Measurements from ENCODE around the gene HOXB2. TPM values are rescaled to one million over a fixed set of nuclear protein-coding genes. Genes with fewer than 3 reads are reported as not detected.
A peak's percentile ranks its signal among the peaks of the same experiment; 100 is the strongest.

The HOXB2 gene
- total RNA-seq, result 2.8 TPM
- long read RNA-seq, partial matches to known transcripts, result 0 of 3 reads
- long read RNA-seq, other reads (novel, unspliced or antisense), result 1 of 3 reads

DNA sequence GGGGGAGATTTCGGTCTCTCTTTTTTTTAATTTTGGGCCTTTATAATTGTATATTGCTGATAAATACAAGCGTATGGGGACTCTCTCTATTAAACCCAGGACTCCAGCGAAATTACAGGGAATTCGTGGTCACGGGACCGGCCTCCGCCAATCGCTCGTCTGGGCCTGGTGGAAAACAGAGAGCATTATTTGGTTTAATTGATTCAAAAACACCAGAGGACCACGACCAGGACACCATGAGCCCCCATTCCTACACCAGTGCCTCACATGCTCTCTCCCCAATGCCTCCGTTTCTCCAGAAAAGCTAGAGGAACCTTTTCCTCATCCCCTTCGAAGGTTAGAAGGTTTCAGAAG, at the start of gene HOXB2:
TSS of gene HOXB2 (minus strand) at position 88 of the 354 bp plus-strand sequence. CDS start 198 bp downstream, outside the sequence.
- ATAC-seq (peak; percentile 26), DNase-seq (peak; percentile 62)
- intact Hi-C loops (cut with micrococcal nuclease), result no loop called here

- DNase-seq (peak; percentile 85), ATAC-seq (peak; percentile 72)
- intact Hi-C loops (cut with micrococcal nuclease), result no loop called here
Measured at GRCh38 chr17:48593840-48594537, 49.1 kb upstream of the HOXB2 start.

GRCh38 chr17:48593126-48593829, 48.4 kb upstream of the HOXB2 start, which contains the start of gene HOXB5:
HOXB5 (minus strand) TSS chr17:48593779; CDS start chr17:48593682, 97 bp downstream.
- ATAC-seq (peak; percentile 17), DNase-seq (no peak)
- intact Hi-C loops (cut with micrococcal nuclease), result no loop called here

- ATAC-seq, result no peak
- DNase-seq, result no peak
- intact Hi-C loops (cut with micrococcal nuclease), result no loop called here
Measured at GRCh38 chr17:48592577-48592976, 47.7 kb upstream of the HOXB2 start.

DNA sequence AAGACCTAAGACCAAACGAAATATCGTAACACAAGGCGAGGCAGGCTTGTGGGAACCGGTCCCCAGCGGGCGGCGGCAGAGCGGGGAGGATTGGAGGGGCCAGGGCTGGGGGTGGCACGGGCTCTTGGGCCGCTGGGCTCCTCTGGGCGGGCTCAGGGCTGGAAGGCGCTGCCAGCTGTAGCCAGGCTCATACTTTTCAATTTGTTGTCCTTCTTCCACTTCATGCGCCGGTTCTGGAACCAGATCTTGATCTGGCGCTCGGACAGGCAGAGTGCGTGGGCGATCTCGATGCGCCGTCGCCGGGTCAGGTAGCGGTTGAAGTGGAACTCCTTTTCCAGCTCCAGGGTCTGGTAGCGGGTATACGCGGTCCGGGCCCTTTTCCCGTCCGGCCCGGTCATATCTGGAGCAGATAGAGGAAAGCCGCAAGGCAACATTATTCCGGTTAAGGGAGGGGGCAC, 47.2 kb upstream of the HOXB2 start:
- no peak for ATAC-seq
- DNase-seq, result no peak
- intact Hi-C loops (cut with micrococcal nuclease), result no loop called here

DNA sequence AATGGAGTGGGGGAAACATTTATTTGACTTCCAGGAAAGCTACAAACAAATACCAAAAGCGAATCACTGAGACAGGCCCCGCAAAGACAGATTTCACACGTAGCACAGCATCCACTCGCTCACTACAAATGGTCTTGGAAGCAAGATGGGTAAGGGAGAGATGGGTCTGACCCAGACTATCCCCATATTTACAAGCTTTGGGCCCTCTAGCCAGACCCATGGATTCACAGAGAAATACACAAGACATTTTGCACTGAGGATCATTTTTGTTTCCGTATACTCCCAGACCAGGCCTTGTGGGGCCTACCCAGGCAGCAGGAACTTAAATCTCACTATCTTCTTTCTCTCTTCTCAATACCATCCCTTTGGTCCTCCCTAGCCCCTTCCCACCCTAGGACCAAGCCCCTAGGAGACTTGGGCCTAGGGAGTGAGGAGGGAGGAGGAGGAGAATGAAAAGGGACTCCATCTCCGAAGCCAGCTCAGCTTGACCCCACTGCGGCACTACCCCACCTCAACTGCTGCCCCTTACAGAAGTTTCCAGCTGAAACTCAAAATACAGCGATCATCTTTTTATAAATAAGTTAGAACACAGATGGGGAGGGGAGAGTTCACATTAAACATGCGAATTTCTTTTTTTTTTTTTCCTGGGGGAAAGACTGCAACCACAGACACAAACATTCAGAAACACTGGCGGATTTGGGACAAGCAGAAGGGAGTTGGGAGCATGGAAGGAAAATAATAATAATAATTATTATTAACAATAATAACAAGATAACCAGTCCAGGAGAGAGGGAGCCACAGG, 46.5 kb upstream of the HOXB2 start:
- DNase-seq (no peak), ATAC-seq (no peak)
- intact Hi-C loops (cut with micrococcal nuclease), result no loop called here

- DNase-seq, result no peak
- intact Hi-C loops (cut with micrococcal nuclease), result no loop called here
- ATAC-seq, result no peak
Measured at GRCh38 chr17:48590607-48591161, 45.8 kb upstream of the HOXB2 start.

DNA sequence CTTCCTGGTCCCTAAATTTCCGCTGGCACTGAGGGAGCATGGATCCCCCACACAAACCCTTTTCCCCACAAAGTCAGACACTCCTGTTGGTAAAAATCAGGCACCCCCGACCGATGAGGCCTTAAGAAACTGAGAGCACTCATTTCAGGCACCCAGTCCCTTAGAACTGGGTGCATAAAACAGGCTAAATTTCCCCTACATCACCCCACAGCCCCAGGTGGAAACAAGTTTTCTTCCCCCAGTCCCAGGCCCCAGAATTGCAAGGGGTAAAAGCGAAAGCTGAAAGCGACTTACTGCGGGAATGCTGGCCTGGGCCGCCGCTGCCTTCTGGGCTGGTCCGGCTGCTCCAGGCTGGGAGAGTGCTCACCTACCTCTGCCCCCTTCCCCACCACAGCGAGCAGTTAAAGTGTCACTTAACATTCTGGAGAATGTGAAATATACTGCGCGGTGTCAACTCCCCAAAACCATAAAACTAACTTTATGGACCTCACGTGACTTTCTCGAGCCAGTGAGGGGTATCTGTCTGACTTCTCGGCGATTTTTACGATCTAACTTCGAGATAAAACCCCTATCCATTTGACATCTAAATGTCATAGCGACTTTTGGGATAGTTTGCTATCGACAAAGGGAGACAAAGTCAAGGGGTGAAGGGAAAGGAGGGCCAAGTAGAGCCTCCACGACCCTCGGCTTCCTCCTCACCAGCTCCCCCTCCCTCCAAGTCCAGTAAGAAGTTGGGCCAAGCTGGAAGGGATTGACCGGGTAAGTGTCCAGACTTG, 45.1 kb upstream of the HOXB2 start, which contains the start of gene HOXB3:
TSS of gene HOXB3 (minus strand) at position 411 of the 776 bp plus-strand sequence. CDS start 37,767 bp downstream, outside the sequence.
- ATAC-seq (no peak), DNase-seq (no peak)
- intact Hi-C loops (cut with micrococcal nuclease), result no loop called here

DNA sequence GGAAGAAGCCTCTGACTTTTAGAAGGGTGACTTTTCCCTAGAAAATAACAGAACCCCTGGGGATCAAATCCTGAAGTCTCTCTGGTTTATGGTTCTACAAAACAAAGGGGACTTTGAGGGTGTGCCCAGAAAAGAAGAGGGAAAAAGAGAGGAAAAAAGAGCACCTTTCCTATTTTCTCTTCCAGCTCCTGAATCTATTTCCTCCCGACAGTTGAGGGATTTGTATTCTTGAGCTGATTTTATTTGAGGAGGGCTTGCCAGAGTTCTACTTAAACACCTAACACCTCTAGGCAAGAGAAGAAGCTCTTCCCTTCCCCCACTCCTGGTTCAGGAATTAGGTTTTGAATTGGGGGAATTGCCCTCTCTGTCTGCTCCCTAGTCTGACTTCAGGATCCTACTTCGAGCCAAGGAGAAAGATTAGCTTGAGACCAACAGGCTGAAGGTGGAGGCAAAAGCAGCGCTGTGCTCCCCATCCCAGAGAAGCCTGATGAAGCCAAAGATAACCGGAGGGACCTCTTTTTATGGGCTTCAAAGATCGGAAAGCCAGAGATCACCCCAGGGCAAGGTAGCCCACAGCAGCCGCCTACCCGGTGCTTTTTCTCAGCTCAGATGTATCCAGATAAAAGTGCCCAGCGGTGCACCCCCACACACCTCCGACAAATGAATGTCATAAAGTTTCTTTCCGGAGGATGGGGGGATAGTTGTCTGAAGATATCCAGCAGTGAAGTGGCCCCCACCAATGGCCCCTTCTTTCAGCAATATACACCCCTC, 44.3 kb upstream of the HOXB2 start:
- intact Hi-C loops (cut with micrococcal nuclease), result no loop called here
- ATAC-seq (no peak), DNase-seq (no peak)

- DNase-seq (no peak), ATAC-seq (no peak)
- intact Hi-C loops (cut with micrococcal nuclease), result no loop called here
Measured at GRCh38 chr17:48588528-48588927, 43.6 kb upstream of the HOXB2 start.

DNA sequence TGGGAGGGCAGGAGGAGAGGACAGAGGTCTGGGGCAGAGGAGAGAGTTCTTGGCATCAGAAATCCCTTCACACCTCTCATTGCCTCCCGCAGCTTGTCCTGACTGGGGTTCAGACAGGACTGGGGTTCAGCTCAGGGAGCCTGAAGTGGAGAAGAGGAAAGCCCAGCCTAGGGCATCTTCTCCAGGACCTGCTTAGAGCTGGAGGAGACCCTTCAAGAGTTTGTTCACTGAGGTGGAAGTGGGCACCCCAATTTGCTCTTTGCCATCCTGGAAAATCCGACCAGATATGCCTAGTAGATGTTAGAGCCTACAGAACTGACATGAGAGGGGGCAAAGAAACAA, 43.1 kb upstream of the HOXB2 start:
- intact Hi-C loops (cut with micrococcal nuclease), result no loop called here
- ATAC-seq, result no peak
- DNase-seq, result no peak

- intact Hi-C loops (cut with micrococcal nuclease), result no loop called here
- DNase-seq (no peak), ATAC-seq (no peak)
Measured at GRCh38 chr17:48587276-48588073, 42.6 kb upstream of the HOXB2 start.

- DNase-seq (no peak), ATAC-seq (no peak)
- intact Hi-C loops (cut with micrococcal nuclease), result no loop called here
Measured at GRCh38 chr17:48586355-48587258, 41.7 kb upstream of the HOXB2 start.

- DNase-seq, result no peak
- ATAC-seq, result no peak
- intact Hi-C loops (cut with micrococcal nuclease), result no loop called here
Measured at GRCh38 chr17:48584223-48584741, 39.4 kb upstream of the HOXB2 start.

DNA sequence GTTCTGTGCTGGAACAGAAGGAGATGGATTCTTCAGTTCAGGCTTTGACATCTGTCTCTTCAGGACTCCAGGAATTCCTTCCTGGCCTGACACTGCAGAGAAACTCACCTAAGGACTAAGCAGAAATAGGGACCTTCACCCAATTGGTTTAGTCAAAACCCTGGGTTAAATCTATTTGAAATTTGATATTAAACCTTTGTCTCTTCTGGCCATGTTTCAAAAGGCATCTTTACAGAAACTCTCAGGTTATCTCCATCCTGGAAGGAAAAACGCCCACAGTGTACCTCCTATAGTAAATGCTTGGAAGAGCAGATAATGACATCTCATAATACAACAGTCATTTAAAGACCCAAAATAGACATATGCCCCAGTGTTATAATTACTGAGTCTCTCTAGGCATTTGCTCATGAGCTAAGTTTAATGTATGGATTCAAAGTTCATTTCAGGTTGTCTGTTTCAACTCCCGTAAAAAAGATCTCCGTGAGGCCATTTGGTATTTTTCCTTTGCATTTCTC, 38.9 kb upstream of the HOXB2 start:
- ATAC-seq, result no peak
- intact Hi-C loops (cut with micrococcal nuclease), result no loop called here
- DNase-seq, result no peak

DNA sequence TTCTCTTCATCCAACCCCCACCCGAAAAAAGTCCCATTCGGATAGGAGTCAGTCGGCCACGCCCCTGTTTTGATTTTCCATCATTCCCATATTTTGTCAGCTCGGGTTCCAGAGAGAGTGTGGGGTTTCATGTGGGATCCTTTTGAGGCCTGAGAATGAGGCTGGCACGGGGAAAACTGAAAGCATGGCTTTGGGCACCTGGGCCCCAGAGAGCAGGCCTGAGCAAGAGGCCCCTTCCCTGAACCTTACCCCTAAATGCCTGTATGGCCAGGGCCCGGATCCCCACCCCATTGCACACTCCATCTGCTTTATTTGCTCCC, 37.8 kb upstream of the HOXB2 start:
- intact Hi-C loops (cut with micrococcal nuclease), result no loop called here
- DNase-seq, result no peak
- no peak for ATAC-seq
